MCF 10A (cell line): Measurements from ENCODE around the gene PPTC7. TPM values are rescaled to one million over a fixed set of nuclear protein-coding genes. Genes with fewer than 3 reads are reported as not detected.

Experiments
- BruUV-seq: library from RNA; stranded (reverse); fragments of 400-500 nt; replicated peaks from 2 replicates; lab custom pipeline; 2021; lab: Mats Ljungman, UMichigan
- CTCF ChIA-PET: fragments of 300-600 bp; sonication (Branson Sonifier 250); formaldehyde crosslinking; extraction: SDS; loops from one replicate; lab custom pipeline; 2021; ENCODE audit warnings: antibody characterized with exemption, inconsistent platforms; lab: Yijun Ruan, JAX
- POLR2A ChIA-PET: fragments of 300-600, 350-650 bp; sonication (Branson Sonifier 250); formaldehyde crosslinking; extraction: SDS; loops from one replicate; lab custom pipeline; 2020; ENCODE audit warnings: antibody characterized with exemption, inconsistent platforms; lab: Yijun Ruan, JAX
- DNase-seq: peaks from one replicate; pipeline ENCODE4 v3.0.0-alpha.2; 2018; ENCODE audit not compliant: unreplicated experiment
- H3K27ac Mint-ChIP-seq: one replicate; pipeline ENCODE4 v1.8.0; 2022; ENCODE audit warnings: mild to moderate bottlenecking, low read depth, mixed read lengths; ENCODE audit not compliant: unreplicated experiment
- H3K27me3 Mint-ChIP-seq: one replicate; pipeline ENCODE4 v1.8.0; 2022; ENCODE audit warnings: mixed read lengths; ENCODE audit not compliant: insufficient read depth, unreplicated experiment
- H3K36me3 Mint-ChIP-seq: one replicate; pipeline ENCODE4 v1.8.0; 2022; ENCODE audit warnings: mild to moderate bottlenecking, moderate library complexity, mixed read lengths; ENCODE audit not compliant: insufficient read depth, unreplicated experiment
- H3K4me1 Mint-ChIP-seq: one replicate; pipeline ENCODE4 v1.8.0; 2022; ENCODE audit warnings: mixed read lengths; ENCODE audit not compliant: insufficient read depth, unreplicated experiment
- H3K4me3 Mint-ChIP-seq: one replicate; pipeline ENCODE4 v1.8.0; 2022; ENCODE audit warnings: mild to moderate bottlenecking, moderate library complexity, mixed read lengths; ENCODE audit not compliant: unreplicated experiment
- H3K9me3 Mint-ChIP-seq: one replicate; pipeline ENCODE4 v1.8.0; 2022; ENCODE audit warnings: mixed read lengths; ENCODE audit not compliant: unreplicated experiment
- CTCF ChIP-seq: fragments of 200-600 bp; IDR thresholded peaks from one replicate; pipeline ENCODE4 v1.8.0; 2022; ENCODE audit warnings: antibody characterized with exemption, mild to moderate bottlenecking; ENCODE audit not compliant: unreplicated experiment
- intact Hi-C: fragments of 100-400 bp; cut with micrococcal nuclease; formaldehyde crosslinking; loops from 2 replicates; pipeline ENCODE4 v1.14.1; 2022
- total RNA-seq: library from RNA; stranded (reverse); gene quantifications from 2 replicates; pipeline ENCODE4 v1.2.3, GENCODE V29; 2022

The PPTC7 gene
- total RNA-seq, 1 experiment from 2014 or later: 36.5 TPM

- no peak overlapping the region for H3K4me3 Mint-ChIP-seq
- H3K27ac Mint-ChIP-seq: peak overlapping the region; percentile 97
- H3K9me3 Mint-ChIP-seq: no peaks in the 10 kb centered on the region
- H3K36me3 Mint-ChIP-seq: peaks cover 34% of the 10 kb centered on the region
- DNase-seq: no peak
- no TSS peak for BruUV-seq
- CTCF ChIA-PET: interaction anchor here (1.0 to 1.3 kb wide), 2 partner anchors 9 to 17 kb away, joined by 3 to 6 read pairs; no protein-coding TSS in a partner anchor
- no peak for TF ChIP-seq CTCF
- intact Hi-C loops: no loop called here
- POLR2A ChIA-PET: interaction anchor here (0.6 to 17.1 kb wide), 7 partner anchors 10 to 74 kb away, joined by 3 to 351 read pairs (median 8); no protein-coding TSS in a partner anchor
- peaks cover 48% of the 10 kb centered on the region for H3K4me1 Mint-ChIP-seq
- no peaks in the 10 kb centered on the region for H3K27me3 Mint-ChIP-seq
These were observed 26.4 kb downstream of the PPTC7 start for GRCh38 chr12:110556705-110557104.

- no TSS peak for BruUV-seq
- Mint-ChIP-seq H3K4me1 (peaks cover 55% of the 10 kb centered on the region), H3K27ac (peak overlapping the region; percentile 97), H3K4me3 (peak overlapping the region; percentile 49), H3K9me3 (no peaks in the 10 kb centered on the region), H3K27me3 (no peaks in the 10 kb centered on the region), H3K36me3 (peaks cover 43% of the 10 kb centered on the region)
- CTCF ChIA-PET: interaction anchor here (0.7 to 2.3 kb wide), 3 partner anchors 9 to 43 kb away, joined by 3 to 11 read pairs (median 6); no protein-coding TSS in a partner anchor
- POLR2A ChIA-PET: interaction anchor here (0.5 to 17.1 kb wide), 11 partner anchors 10 to 224 kb away, joined by 3 to 351 read pairs (median 6); no protein-coding TSS in a partner anchor
- TF ChIP-seq CTCF: no peak
- intact Hi-C loops: loop anchor here (1.0 kb wide), 1 partner anchor 23 kb away; no protein-coding TSS in a partner anchor
- DNase-seq: peak; percentile 78
These were observed 27.3 kb downstream of the PPTC7 start for GRCh38 chr12:110555577-110556406.

- no peak for DNase-seq
- Mint-ChIP-seq H3K27me3 (no peaks in the 10 kb centered on the region), H3K27ac (peak overlapping the region; percentile 97), H3K9me3 (no peaks in the 10 kb centered on the region), H3K4me1 (peaks cover 62% of the 10 kb centered on the region), H3K36me3 (peaks cover 59% of the 10 kb centered on the region), H3K4me3 (no peak overlapping the region)
- no peak for TF ChIP-seq CTCF
- intact Hi-C loops: no loop called here
- no TSS peak for BruUV-seq
- ChIA-PET POLR2A (interaction anchor here (1.0 to 17.1 kb wide), 10 partner anchors 8 to 86 kb away, joined by 4 to 351 read pairs (median 8); partner anchors contain the start of genes FAM216A, GPN3 and TCTN1), CTCF (interaction anchor here (1.2 to 3.9 kb wide), 7 partner anchors 12 to 85 kb away, joined by 4 to 35 read pairs (median 7); partner anchors contain the start of gene FAM216A)
These were observed 28.9 kb downstream of the PPTC7 start for GRCh38 chr12:110554184-110554583.

GRCh38 chr12:110550981-110551380, 32.1 kb downstream of the PPTC7 start:
- intact Hi-C loops: no loop called here
- Mint-ChIP-seq H3K9me3 (no peaks in the 10 kb centered on the region), H3K4me1 (peaks cover 63% of the 10 kb centered on the region), H3K27ac (peak overlapping the region; percentile 85), H3K4me3 (peak overlapping the region; percentile 26), H3K36me3 (peaks cover 68% of the 10 kb centered on the region), H3K27me3 (no peaks in the 10 kb centered on the region)
- POLR2A ChIA-PET: interaction anchor here (0.9 to 17.1 kb wide), 7 partner anchors 9 to 51 kb away, joined by 3 to 351 read pairs (median 4); no protein-coding TSS in a partner anchor
- TF ChIP-seq CTCF: no peak
- DNase-seq: peak; percentile 30
- CTCF ChIA-PET: interaction anchor here (1.3 to 3.9 kb wide), 4 partner anchors 7 to 50 kb away, joined by 3 to 35 read pairs (median 22); no protein-coding TSS in a partner anchor
- no TSS peak for BruUV-seq
